ENCODE results near the gene CRIM1. TPM values are rescaled to one million over a fixed set of nuclear protein-coding genes. Genes with fewer than 3 reads are reported as not detected.

The CRIM1 gene
- total and polyA plus RNA-seq, 12 donors = 7.6 to 66.3 (median 24.3) TPM

GRCh38 chr2:36369716-36370115 lies 14.1 kb downstream of the CRIM1 start:
- 60 to 88% (median 77%) methylated on average over 4 of the region's 4 CpGs for WGBS, 4 donors
- no peak overlapping the region for H3K27ac ChIP-seq
- H3K27me3 ChIP-seq = no peaks in the 10 kb centered on the region
- peaks cover 4 to 28% of the 10 kb centered on the region in 2 donors for H3K4me1 ChIP-seq (replicated peaks in 1 of 2)
- no peaks in the 10 kb centered on the region for H3K36me3 ChIP-seq (replicated peaks in 1 of 2)
- TF ChIP-seq POLR2A (IDR thresholded peaks at IDR 0.05) = no peak
- TF ChIP-seq CTCF (IDR thresholded peaks at IDR 0.05) = no peak
- intact Hi-C loops (cut with DNase I) = no loop called here
- no peaks in the 10 kb centered on the region for H3K9me3 ChIP-seq (replicated peaks in 1 of 3)
- DNase-seq = no peak
- H3K4me3 ChIP-seq = no peak overlapping the region

GRCh38 chr2:36370281-36370680 lies 14.7 kb downstream of the CRIM1 start:
- intact Hi-C loops (cut with DNase I) = no loop called here
- no peaks in the 10 kb centered on the region for H3K9me3 ChIP-seq (replicated peaks in 1 of 3)
- H3K36me3 ChIP-seq (replicated peaks in 1 of 2) = no peaks in the 10 kb centered on the region
- DNase-seq = no peak
- H3K27me3 ChIP-seq = no peaks in the 10 kb centered on the region
- TF ChIP-seq POLR2A (IDR thresholded peaks at IDR 0.05) = no peak
- TF ChIP-seq CTCF (IDR thresholded peaks at IDR 0.05) = no peak
- peaks cover 4 to 28% of the 10 kb centered on the region in 2 donors for H3K4me1 ChIP-seq (replicated peaks in 1 of 2)
- H3K27ac ChIP-seq = no peak overlapping the region
- H3K4me3 ChIP-seq = no peak overlapping the region

GRCh38 chr2:36371070-36371874 lies 15.7 kb downstream of the CRIM1 start:
- H3K4me1 ChIP-seq (replicated peaks in 1 of 2) = peaks cover 6 to 35% of the 10 kb centered on the region in 2 donors
- H3K9me3 ChIP-seq (replicated peaks in 1 of 3) = no peaks in the 10 kb centered on the region
- DNase-seq = peak in 1 of 7 donors; percentile 19
- 28 to 33% (median 30%) methylated on average over 9 of the region's 9 CpGs for WGBS, 4 donors
- peak overlapping the region in 1 of 4 donors; percentile 21 for H3K4me3 ChIP-seq
- intact Hi-C loops (cut with DNase I) = no loop called here
- H3K27ac ChIP-seq = peak overlapping the region in 2 of 5 donors; percentile 28 to 68
- no peak for TF ChIP-seq CTCF (IDR thresholded peaks at IDR 0.05)
- peak in 1 of 2 donors; percentile 13 for TF ChIP-seq POLR2A (IDR thresholded peaks at IDR 0.05)
- H3K36me3 ChIP-seq (replicated peaks in 1 of 2) = no peaks in the 10 kb centered on the region
- H3K27me3 ChIP-seq = no peaks in the 10 kb centered on the region

- TF ChIP-seq CTCF (IDR thresholded peaks at IDR 0.05) (no peak), POLR2A (IDR thresholded peaks at IDR 0.05) (no peak)
- H3K27ac ChIP-seq = peak overlapping the region in 1 of 5 donors; percentile 68
- intact Hi-C loops (cut with DNase I) = no loop called here
- no peaks in the 10 kb centered on the region for H3K9me3 ChIP-seq (replicated peaks in 1 of 3)
- no peaks in the 10 kb centered on the region for H3K27me3 ChIP-seq
- no peak for DNase-seq
- peaks cover 10 to 40% of the 10 kb centered on the region in 2 donors for H3K4me1 ChIP-seq (replicated peaks in 1 of 2)
- 43 to 68% (median 52%) methylated on average over 2 of the region's 2 CpGs for WGBS, 4 donors
- no peak overlapping the region for H3K4me3 ChIP-seq
- H3K36me3 ChIP-seq (replicated peaks in 1 of 2) = no peaks in the 10 kb centered on the region
Measured at GRCh38 chr2:36371928-36372391, 16.4 kb downstream of the CRIM1 start.
